PFSK-1 (cell line): ENCODE results near the gene ATG4D.

ENCODE experiments used
- FOXP2 ChIP-seq: optimal IDR thresholded peaks from 2 replicates; pipeline ENCODE3; 2011; ENCODE audit warnings: borderline replicate concordance, control low read depth, inconsistent platforms; ENCODE audit not compliant: insufficient read depth; ENCODE audit errors: extremely low read length, extremely low read depth
- POLR2AphosphoS5 ChIP-seq: IDR thresholded peaks from 2 replicates; pipeline ENCODE4 v1.6.1; 2012; ENCODE audit warnings: low read depth, mild to moderate bottlenecking, control low read depth, low read length, moderate library complexity
- REST ChIP-seq, 2 experiments: IDR thresholded peaks; 2 replicates each; pipeline versions ENCODE4 v1.6.1 to v1.8.0; 2011 to 2012; ENCODE audit warnings: low read depth in 2 of 2, low read length in 2 of 2, control low read depth in 1 of 2, inconsistent platforms in 1 of 2, mild to moderate bottlenecking in 1 of 2, moderate library complexity in 1 of 2; ENCODE audit not compliant: insufficient read depth in 1 of 2
- SIN3A ChIP-seq: IDR thresholded peaks from 2 replicates; pipeline ENCODE4 v1.6.1; 2012; ENCODE audit warnings: mild to moderate bottlenecking, low read length, moderate library complexity, borderline replicate concordance; ENCODE audit not compliant: insufficient read depth
- TAF1 ChIP-seq: IDR thresholded peaks from 2 replicates; pipeline ENCODE4 v1.6.1; 2012; ENCODE audit warnings: low read length, control low read depth, borderline replicate concordance; ENCODE audit not compliant: insufficient read depth

The ATG4D gene

GRCh38 chr19:10525636-10526035, 18.1 kb upstream of the ATG4D start:
- TF ChIP-seq FOXP2: no peak
- TF ChIP-seq POLR2AphosphoS5: no peak
- TF ChIP-seq SIN3A: no peak
- TF ChIP-seq TAF1: no peak
- no peak for TF ChIP-seq REST (IDR thresholded peaks at IDR 0.05; ENCODE audit: insufficient read depth in 1 of 2, low read depth in 2 of 2, low read length in 2 of 2)

- TF ChIP-seq POLR2AphosphoS5 (no peak), REST (IDR thresholded peaks at IDR 0.05; ENCODE audit: insufficient read depth in 1 of 2, low read depth in 2 of 2, low read length in 2 of 2) (no peak), FOXP2 (no peak), TAF1 (no peak), SIN3A (no peak)
Measured at GRCh38 chr19:10532457-10532856, 11.2 kb upstream of the ATG4D start.

- TF ChIP-seq FOXP2: no peak
- TF ChIP-seq SIN3A: no peak
- TF ChIP-seq REST (IDR thresholded peaks at IDR 0.05; ENCODE audit: insufficient read depth in 1 of 2, low read depth in 2 of 2, low read length in 2 of 2): no peak
- TF ChIP-seq TAF1: no peak
- no peak for TF ChIP-seq POLR2AphosphoS5
Measured at GRCh38 chr19:10533646-10534386, 9.9 kb upstream of the ATG4D start.

- no peak for TF ChIP-seq SIN3A
- no peak for TF ChIP-seq TAF1
- no peak for TF ChIP-seq POLR2AphosphoS5
- TF ChIP-seq FOXP2: no peak
- TF ChIP-seq REST (IDR thresholded peaks at IDR 0.05; ENCODE audit: insufficient read depth in 1 of 2, low read depth in 2 of 2, low read length in 2 of 2): no peak
Measured at GRCh38 chr19:10535613-10536012, 8.1 kb upstream of the ATG4D start.

GRCh38 chr19:10537668-10538067, 6.0 kb upstream of the ATG4D start:
- TF ChIP-seq TAF1 (no peak), SIN3A (no peak), POLR2AphosphoS5 (no peak), REST (IDR thresholded peaks at IDR 0.05; ENCODE audit: insufficient read depth in 1 of 2, low read depth in 2 of 2, low read length in 2 of 2) (no peak), FOXP2 (no peak)
